A375 (cell line): ENCODE data around the gene UBIAD1. TPM values are rescaled to one million over a fixed set of nuclear protein-coding genes. Genes with fewer than 3 reads are reported as not detected.

Experiments
- small RNA-seq: library from RNA; depleted of rRNA; stranded (forward); fragments of <200 nt; gene quantifications from one replicate; pipeline ENCODE3, GENCODE V24; 2014
- total RNA-seq: library from RNA; depleted of rRNA; stranded (reverse); fragments of >200 nt; shearing (Covaris generic); gene quantifications from 2 replicates; pipeline ENCODE4 v1.2.3, GENCODE V29; 2014; rRNA removed

UBIAD1 gene
- 15.2 and 16.3 TPM in 2 replicates for total RNA-seq

GRCh38 chr1:11272832-11273594 lies at the start of gene UBIAD1:
Gene UBIAD1, plus strand, starts transcription at chr1:11273198. Its CDS starts 334 bp downstream, at chr1:11273532.

GRCh38 chr1:11262171-11263049 lies 10.6 kb upstream of the UBIAD1 start, which contains the start of gene MTOR:
Gene MTOR, minus strand, starts transcription at chr1:11262551. Its CDS starts 3,142 bp downstream, at chr1:11259409.

Small RNAs within 50 kb of the gene (small RNA-seq; reads per million reads assigned to genes)
- not detected for gene RNU6-291P
- not detected for gene RPL39P6

Other genes with a start within 250 kb of the UBIAD1 start
- gene MASP2, start 226.0 kb upstream of the UBIAD1 start, total RNA-seq: 0.15 and 0.82 TPM in 2 replicates
- gene SRM, start 213.2 kb upstream of the UBIAD1 start, total RNA-seq: 39.3 and 46.0 TPM in 2 replicates
- gene EXOSC10, start 173.3 kb upstream of the UBIAD1 start, total RNA-seq: 76.6 and 93.9 TPM in 2 replicates
- gene ANGPTL7, start 83.8 kb upstream of the UBIAD1 start, total RNA-seq: 0.08 TPM in 1 of 2 replicates, not detected in the other
- 30.8 and 36.7 TPM in 2 replicates for gene MTOR, start 10.6 kb upstream of the UBIAD1 start, total RNA-seq
- gene DISP3, start 206.0 kb downstream of the UBIAD1 start, total RNA-seq: not detected in 2 replicates